ENCODE data around the gene FAM216B.

FAM216B gene

GRCh38 chr13:42781352-42781751, at the start of gene FAM216B:
Gene FAM216B (plus strand): TSS chr13:42781584. CDS start chr13:42784068, 2,484 bp downstream.
- DNase-seq, result no peak
- Histone ChIP-seq H3K4me1 (no peaks in the 10 kb centered on the region), H3K4me3 (no peak within 1 kb of the TSS), H3K27ac (no peak within 1 kb of the TSS), H3K9me3 (no peaks in the 10 kb centered on the region), H3K27me3 (no peaks in the 10 kb centered on the region), H3K36me3 (no peaks in the 10 kb centered on the region)
- intact Hi-C loops (cut with DNase I; ENCODE audit: low total_unique reads), result no loop called here
- no peak for TF ChIP-seq CTCF (IDR thresholded peaks at IDR 0.05)

GRCh38 chr13:42732073-42732472, 49.3 kb upstream of the FAM216B start:
- no peak overlapping the region for H3K27ac ChIP-seq
- no peaks in the 10 kb centered on the region for H3K9me3 ChIP-seq
- TF ChIP-seq CTCF (IDR thresholded peaks at IDR 0.05), result no peak
- H3K36me3 ChIP-seq, result no peaks in the 10 kb centered on the region
- H3K27me3 ChIP-seq, result no peaks in the 10 kb centered on the region
- H3K4me3 ChIP-seq, result no peak overlapping the region
- DNase-seq, result no peak
- H3K4me1 ChIP-seq, result no peaks in the 10 kb centered on the region
- intact Hi-C loops (cut with DNase I; ENCODE audit: low total_unique reads), result no loop called here

GRCh38 chr13:42733046-42733445, 48.3 kb upstream of the FAM216B start:
- DNase-seq, result no peak
- H3K27me3 ChIP-seq, result no peaks in the 10 kb centered on the region
- H3K4me1 ChIP-seq, result no peaks in the 10 kb centered on the region
- H3K27ac ChIP-seq, result no peak overlapping the region
- no peaks in the 10 kb centered on the region for H3K9me3 ChIP-seq
- no peaks in the 10 kb centered on the region for H3K36me3 ChIP-seq
- intact Hi-C loops (cut with DNase I; ENCODE audit: low total_unique reads), result no loop called here
- no peak for TF ChIP-seq CTCF (IDR thresholded peaks at IDR 0.05)
- H3K4me3 ChIP-seq, result no peak overlapping the region

- no peaks in the 10 kb centered on the region for H3K9me3 ChIP-seq
- no peak overlapping the region for H3K27ac ChIP-seq
- H3K4me3 ChIP-seq, result no peak overlapping the region
- H3K36me3 ChIP-seq, result no peaks in the 10 kb centered on the region
- H3K4me1 ChIP-seq, result no peaks in the 10 kb centered on the region
- no peak for TF ChIP-seq CTCF (IDR thresholded peaks at IDR 0.05)
- DNase-seq, result no peak
- H3K27me3 ChIP-seq, result no peaks in the 10 kb centered on the region
- intact Hi-C loops (cut with DNase I; ENCODE audit: low total_unique reads), result no loop called here
Observed at GRCh38 chr13:42735010-42735409, 46.4 kb upstream of the FAM216B start.

GRCh38 chr13:42740753-42741152, 40.6 kb upstream of the FAM216B start:
- TF ChIP-seq CTCF (IDR thresholded peaks at IDR 0.05), result no peak
- DNase-seq, result peak in 1 of 2 donors; percentile 66
- Histone ChIP-seq H3K4me3 (no peak overlapping the region), H3K36me3 (no peaks in the 10 kb centered on the region), H3K9me3 (no peaks in the 10 kb centered on the region), H3K4me1 (no peaks in the 10 kb centered on the region), H3K27ac (no peak overlapping the region), H3K27me3 (no peaks in the 10 kb centered on the region)
- intact Hi-C loops (cut with DNase I; ENCODE audit: low total_unique reads), result no loop called here

- no peak overlapping the region for H3K4me3 ChIP-seq
- H3K27ac ChIP-seq, result no peak overlapping the region
- no peaks in the 10 kb centered on the region for H3K9me3 ChIP-seq
- no peaks in the 10 kb centered on the region for H3K4me1 ChIP-seq
- intact Hi-C loops (cut with DNase I; ENCODE audit: low total_unique reads), result no loop called here
- no peak for DNase-seq
- H3K27me3 ChIP-seq, result no peaks in the 10 kb centered on the region
- no peaks in the 10 kb centered on the region for H3K36me3 ChIP-seq
- TF ChIP-seq CTCF (IDR thresholded peaks at IDR 0.05), result no peak
Observed at GRCh38 chr13:42741914-42742313, 39.5 kb upstream of the FAM216B start.
